Superior temporal gyrus (tissue), 1 donor: ENCODE results near the gene PPM1D.
"Not testable (repeated sequence)": the region's sequence is repeated elsewhere in the genome, so short reads cannot be mapped to it uniquely, and the experiment has no call there.

ENCODE experiments used
- DNase-seq: peaks from one replicate; pipeline ENCODE4 v3.0.0-alpha.2; 2016; ENCODE audit errors: extremely low spot score

PPM1D gene

GRCh38 chr17:60599620-60600489 is at the start of gene PPM1D:
PPM1D (plus strand) TSS chr17:60600193; CDS start chr17:60600415, 222 bp downstream.
- DNase-seq = peak; percentile 99

GRCh38 chr17:60552255-60552654 is 47.7 kb upstream of the PPM1D start:
- DNase-seq = not testable (repeated sequence)

- DNase-seq = no peak
Observed at GRCh38 chr17:60554377-60554788, 45.6 kb upstream of the PPM1D start.

GRCh38 chr17:60555786-60556185 is 44.2 kb upstream of the PPM1D start:
- no peak for DNase-seq

- DNase-seq = no peak
Observed at GRCh38 chr17:60557805-60558204, 42.2 kb upstream of the PPM1D start.

- no peak for DNase-seq
Observed at GRCh38 chr17:60559659-60559994, 40.4 kb upstream of the PPM1D start.

GRCh38 chr17:60559995-60560859 is 39.8 kb upstream of the PPM1D start:
- no peak for DNase-seq

- no peak for DNase-seq
Observed at GRCh38 chr17:60560860-60561257, 39.1 kb upstream of the PPM1D start.

- no peak for DNase-seq
Observed at GRCh38 chr17:60562421-60562820, 37.6 kb upstream of the PPM1D start.

- DNase-seq = no peak
Observed at GRCh38 chr17:60563743-60564142, 36.2 kb upstream of the PPM1D start.

- DNase-seq = no peak
Observed at GRCh38 chr17:60565233-60565632, 34.8 kb upstream of the PPM1D start.

- no peak for DNase-seq
Observed at GRCh38 chr17:60573236-60574051, 26.5 kb upstream of the PPM1D start.

GRCh38 chr17:60577147-60577915 is 22.7 kb upstream of the PPM1D start:
- peak; percentile 76 for DNase-seq

GRCh38 chr17:60579090-60579489 is 20.9 kb upstream of the PPM1D start:
- DNase-seq = no peak

- no peak for DNase-seq
Observed at GRCh38 chr17:60579551-60579950, 20.4 kb upstream of the PPM1D start.

- no peak for DNase-seq
Observed at GRCh38 chr17:60583008-60583407, 17.0 kb upstream of the PPM1D start.

- DNase-seq = no peak
Observed at GRCh38 chr17:60585887-60586286, 14.1 kb upstream of the PPM1D start.

- DNase-seq = no peak
Observed at GRCh38 chr17:60586288-60586974, 13.6 kb upstream of the PPM1D start.

- DNase-seq = no peak
Observed at GRCh38 chr17:60590070-60590469, 9.9 kb upstream of the PPM1D start.

- no peak for DNase-seq
Observed at GRCh38 chr17:60592750-60593149, 7.2 kb upstream of the PPM1D start.
